HEK293 (cell line): ENCODE measurements around the gene ZMPSTE24.

Source experiments
- GLI4 ChIP-seq: fragments of 450-650 bp; formaldehyde crosslinking; IDR thresholded peaks from 2 replicates; pipeline ENCODE4 v1.5.1; 2016; ENCODE audit warnings: missing biosample characterization, missing genetic modification characterization
- ZBTB8A ChIP-seq: fragments of 450-650 bp; formaldehyde crosslinking; IDR thresholded peaks from 2 replicates; pipeline ENCODE4 v1.5.1; 2016; ENCODE audit warnings: missing biosample characterization, missing genetic modification characterization
- TF ChIP-seq, protein P1 (sequence below): fragments of 450-650 bp; formaldehyde crosslinking; IDR thresholded peaks from 2 replicates; pipeline ENCODE4 v1.5.1; 2016; ENCODE audit warnings: missing biosample characterization, missing genetic modification characterization
- TF ChIP-seq, protein P2 (sequence below): fragments of 450-650 bp; formaldehyde crosslinking; IDR thresholded peaks from 2 replicates; pipeline ENCODE4 v1.5.1; 2017; ENCODE audit warnings: missing biosample characterization, missing genetic modification characterization
- TF ChIP-seq, protein P3 (sequence below): fragments of 450-650 bp; formaldehyde crosslinking; IDR thresholded peaks from 2 replicates; pipeline ENCODE4 v1.5.1; 2016; ENCODE audit warnings: missing biosample characterization, missing genetic modification characterization, low read depth

DNA sequence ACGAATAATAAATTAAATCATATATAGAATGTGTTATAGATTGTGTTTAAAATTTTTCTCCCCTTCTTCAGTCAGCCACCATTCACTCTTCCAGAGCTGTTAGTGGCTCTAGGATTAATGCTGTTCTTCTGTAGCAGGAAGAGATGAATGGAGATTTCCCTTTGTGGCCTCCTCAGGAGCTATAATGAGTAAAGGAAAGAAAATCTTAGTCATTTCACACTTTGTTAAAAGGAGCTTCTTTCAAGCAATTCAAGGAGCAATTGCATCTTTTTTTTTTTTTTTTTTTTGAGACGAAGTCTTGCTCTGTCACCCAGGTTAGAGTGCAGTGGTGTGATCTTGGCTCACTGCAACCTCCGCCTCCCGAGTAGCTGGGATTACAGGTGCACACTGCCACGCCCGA lies 34.0 kb upstream of the ZMPSTE24 start:
- TF ChIP-seq, protein P1, sequence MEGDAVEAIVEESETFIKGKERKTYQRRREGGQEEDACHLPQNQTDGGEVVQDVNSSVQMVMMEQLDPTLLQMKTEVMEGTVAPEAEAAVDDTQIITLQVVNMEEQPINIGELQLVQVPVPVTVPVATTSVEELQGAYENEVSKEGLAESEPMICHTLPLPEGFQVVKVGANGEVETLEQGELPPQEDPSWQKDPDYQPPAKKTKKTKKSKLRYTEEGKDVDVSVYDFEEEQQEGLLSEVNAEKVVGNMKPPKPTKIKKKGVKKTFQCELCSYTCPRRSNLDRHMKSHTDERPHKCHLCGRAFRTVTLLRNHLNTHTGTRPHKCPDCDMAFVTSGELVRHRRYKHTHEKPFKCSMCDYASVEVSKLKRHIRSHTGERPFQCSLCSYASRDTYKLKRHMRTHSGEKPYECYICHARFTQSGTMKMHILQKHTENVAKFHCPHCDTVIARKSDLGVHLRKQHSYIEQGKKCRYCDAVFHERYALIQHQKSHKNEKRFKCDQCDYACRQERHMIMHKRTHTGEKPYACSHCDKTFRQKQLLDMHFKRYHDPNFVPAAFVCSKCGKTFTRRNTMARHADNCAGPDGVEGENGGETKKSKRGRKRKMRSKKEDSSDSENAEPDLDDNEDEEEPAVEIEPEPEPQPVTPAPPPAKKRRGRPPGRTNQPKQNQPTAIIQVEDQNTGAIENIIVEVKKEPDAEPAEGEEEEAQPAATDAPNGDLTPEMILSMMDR (tag by site-specific recombination) = no peak
- TF ChIP-seq ZBTB8A (no peak), GLI4 (tag by site-specific recombination) (no peak)
- TF ChIP-seq, protein P2, sequence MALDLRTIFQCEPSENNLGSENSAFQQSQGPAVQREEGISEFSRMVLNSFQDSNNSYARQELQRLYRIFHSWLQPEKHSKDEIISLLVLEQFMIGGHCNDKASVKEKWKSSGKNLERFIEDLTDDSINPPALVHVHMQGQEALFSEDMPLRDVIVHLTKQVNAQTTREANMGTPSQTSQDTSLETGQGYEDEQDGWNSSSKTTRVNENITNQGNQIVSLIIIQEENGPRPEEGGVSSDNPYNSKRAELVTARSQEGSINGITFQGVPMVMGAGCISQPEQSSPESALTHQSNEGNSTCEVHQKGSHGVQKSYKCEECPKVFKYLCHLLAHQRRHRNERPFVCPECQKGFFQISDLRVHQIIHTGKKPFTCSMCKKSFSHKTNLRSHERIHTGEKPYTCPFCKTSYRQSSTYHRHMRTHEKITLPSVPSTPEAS = no peak
- TF ChIP-seq, protein P3, sequence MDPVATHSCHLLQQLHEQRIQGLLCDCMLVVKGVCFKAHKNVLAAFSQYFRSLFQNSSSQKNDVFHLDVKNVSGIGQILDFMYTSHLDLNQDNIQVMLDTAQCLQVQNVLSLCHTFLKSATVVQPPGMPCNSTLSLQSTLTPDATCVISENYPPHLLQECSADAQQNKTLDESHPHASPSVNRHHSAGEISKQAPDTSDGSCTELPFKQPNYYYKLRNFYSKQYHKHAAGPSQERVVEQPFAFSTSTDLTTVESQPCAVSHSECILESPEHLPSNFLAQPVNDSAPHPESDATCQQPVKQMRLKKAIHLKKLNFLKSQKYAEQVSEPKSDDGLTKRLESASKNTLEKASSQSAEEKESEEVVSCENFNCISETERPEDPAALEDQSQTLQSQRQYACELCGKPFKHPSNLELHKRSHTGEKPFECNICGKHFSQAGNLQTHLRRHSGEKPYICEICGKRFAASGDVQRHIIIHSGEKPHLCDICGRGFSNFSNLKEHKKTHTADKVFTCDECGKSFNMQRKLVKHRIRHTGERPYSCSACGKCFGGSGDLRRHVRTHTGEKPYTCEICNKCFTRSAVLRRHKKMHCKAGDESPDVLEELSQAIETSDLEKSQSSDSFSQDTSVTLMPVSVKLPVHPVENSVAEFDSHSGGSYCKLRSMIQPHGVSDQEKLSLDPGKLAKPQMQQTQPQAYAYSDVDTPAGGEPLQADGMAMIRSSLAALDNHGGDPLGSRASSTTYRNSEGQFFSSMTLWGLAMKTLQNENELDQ (tag by site-specific recombination) = no peak
